Right ventricle myocardium inferior (tissue), 1 donor: ENCODE results near the gene ALG3. TPM values are rescaled to one million over a fixed set of nuclear protein-coding genes. Genes with fewer than 3 reads are reported as not detected.

Source experiments
- ATAC-seq: fragments of 200-7000 bp; cut with Tn5 transposase; one replicate; pipeline ENCODE4 v1.9.1; 2020; ENCODE audit warnings: mild to moderate bottlenecking, moderate library complexity
- DNase-seq: peaks from one replicate; pipeline ENCODE4 v3.0.0; 2021; ENCODE audit errors: missing footprints
- intact Hi-C: fragments of 100-400 bp; cut with DNase I; formaldehyde crosslinking; loops from one replicate; pipeline ENCODE4 v1.11.0; 2022
- total RNA-seq: library from RNA; stranded (reverse); fragmentation: NEBNext Ultra II Directional; extraction: Animal tissue kit (Norgen Biotek cat#: 25700); gene quantifications from one replicate; pipeline ENCODE4 v1.2.1, GENCODE V29; 2021
- donor health status: DM: no; HTN: yes; CAD: no; lungs with severe emphysema.

The ALG3 gene
- total RNA-seq, 1 donor from 2014 or later, result 18.4 TPM

GRCh38 chr3:184261270-184261853 lies 12.6 kb upstream of the ALG3 start, which contains the start of gene CAMK2N2:
TSS of gene CAMK2N2 (minus strand) at chr3:184261553. CDS start at chr3:184261285, 268 bp downstream.
- intact Hi-C loops, result no loop called here
- ATAC-seq (peak; percentile 51), DNase-seq (no peak)

GRCh38 chr3:184260724-184261269 lies 12.0 kb upstream of the ALG3 start:
- DNase-seq (no peak), ATAC-seq (no peak)
- intact Hi-C loops, result no loop called here

GRCh38 chr3:184259878-184260723 lies 11.3 kb upstream of the ALG3 start:
- intact Hi-C loops, result no loop called here
- DNase-seq, result no peak
- ATAC-seq, result peak; percentile 65

- intact Hi-C loops, result no loop called here
- DNase-seq (no peak), ATAC-seq (no peak)
Measured at GRCh38 chr3:184259396-184259877, 10.7 kb upstream of the ALG3 start.

- no peak for ATAC-seq
- DNase-seq, result no peak
- intact Hi-C loops, result no loop called here
Measured at GRCh38 chr3:184258926-184259325, 10.2 kb upstream of the ALG3 start.

GRCh38 chr3:184257083-184257915 lies 8.5 kb upstream of the ALG3 start:
- DNase-seq (no peak), ATAC-seq (no peak)
- intact Hi-C loops, result no loop called here

GRCh38 chr3:184255291-184256039 lies 6.7 kb upstream of the ALG3 start:
- DNase-seq, result no peak
- ATAC-seq, result no peak
- intact Hi-C loops, result no loop called here

GRCh38 chr3:184250167-184250828 lies 1.5 kb upstream of the ALG3 start:
- peak; percentile 82 for ATAC-seq
- peak; percentile 87 for DNase-seq
- intact Hi-C loops, result loop anchor here (2.0 to 5.0 kb wide), 2 partner anchors 233 to 355 kb away; partner anchors contain the start of gene ABCC5

- DNase-seq, result peak; percentile 98
- ATAC-seq, result peak; percentile 99
- intact Hi-C loops, result loop anchor here (1.0 to 5.0 kb wide), 6 partner anchors 62 to 362 kb away; partner anchors contain the start of genes ABCC5, ABCF3, DVL3 and EIF2B5
Measured at GRCh38 chr3:184249412-184250166, 827 bp upstream of the ALG3 start, which contains the start of gene EEF1AKMT4. TSS of gene EEF1AKMT4 (plus strand) at chr3:184249672. CDS start at chr3:184249695, 23 bp downstream.

GRCh38 chr3:184242297-184242685 lies 6.5 kb downstream of the ALG3 start:
- intact Hi-C loops, result no loop called here
- DNase-seq (no peak), ATAC-seq (no peak)

GRCh38 chr3:184241447-184242296 lies 7.1 kb downstream of the ALG3 start:
- ATAC-seq, result peak; percentile 61
- no peak for DNase-seq
- intact Hi-C loops, result no loop called here

GRCh38 chr3:184241141-184241446 lies 7.7 kb downstream of the ALG3 start:
- DNase-seq, result no peak
- intact Hi-C loops, result no loop called here
- no peak for ATAC-seq

GRCh38 chr3:184240384-184241140 lies 8.2 kb downstream of the ALG3 start:
- intact Hi-C loops, result no loop called here
- DNase-seq (no peak), ATAC-seq (no peak)

- ATAC-seq (no peak), DNase-seq (no peak)
- intact Hi-C loops, result no loop called here
Measured at GRCh38 chr3:184239708-184240107, 9.1 kb downstream of the ALG3 start.

- no peak for DNase-seq
- intact Hi-C loops, result no loop called here
- no peak for ATAC-seq
Measured at GRCh38 chr3:184239221-184239620, 9.5 kb downstream of the ALG3 start.
